GM18499 (cell line): ENCODE data around the gene ZBTB16.

Source experiments
- ATAC-seq: cut with Tn5 transposase; IDR thresholded peaks from one replicate; pipeline ENCODE4 v1.9.1; 2021; ENCODE audit warnings: moderate number of reproducible peaks; ENCODE audit not compliant: insufficient read depth, unreplicated experiment

Gene ZBTB16

GRCh38 chr11:114285599-114285998 is 226.1 kb downstream of the ZBTB16 start:
- no peak for ATAC-seq

GRCh38 chr11:114286229-114286628 is 226.7 kb downstream of the ZBTB16 start:
- ATAC-seq = no peak

DNA sequence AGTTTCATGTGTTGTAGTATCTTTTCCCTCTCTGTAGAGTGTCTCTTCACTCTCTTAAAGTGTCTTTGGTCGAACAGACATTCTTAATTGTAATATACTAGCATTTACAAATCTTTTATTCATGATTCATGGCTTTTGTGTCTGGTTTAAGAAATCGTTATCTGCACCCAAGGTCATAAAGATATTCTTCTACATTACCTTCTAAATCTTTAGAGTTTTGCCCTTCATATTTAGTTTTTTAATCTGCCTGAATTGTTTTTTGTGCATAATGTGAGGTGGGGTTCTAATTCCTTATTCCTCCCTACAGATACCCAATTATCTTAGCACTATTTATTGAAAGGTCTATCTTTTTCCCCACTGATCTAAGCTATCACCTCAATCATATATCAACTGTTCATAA is 227.6 kb downstream of the ZBTB16 start:
- no peak for ATAC-seq

DNA sequence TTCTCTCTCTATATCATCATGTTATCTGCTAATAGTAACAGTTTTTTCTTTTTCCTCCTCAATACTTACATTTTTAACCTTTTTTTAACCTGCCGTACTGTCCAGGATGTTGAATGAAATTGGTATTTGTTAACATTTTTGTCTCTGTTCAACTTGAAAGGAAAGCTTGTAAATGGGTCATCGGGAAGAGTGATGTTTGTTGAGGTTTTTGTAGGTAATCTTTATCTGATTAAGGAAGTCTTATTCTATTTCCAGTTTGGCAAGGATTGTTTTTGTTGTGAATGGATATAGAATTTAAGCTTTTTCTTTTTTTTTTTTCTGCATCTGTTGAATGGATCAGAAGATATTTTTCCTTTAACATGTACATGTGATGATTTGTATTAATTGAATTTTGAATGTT is 228.6 kb downstream of the ZBTB16 start:
- ATAC-seq = no peak

- no peak for ATAC-seq
These were observed 230.3 kb downstream of the ZBTB16 start for GRCh38 chr11:114289779-114290178.

- no peak for ATAC-seq
These were observed 231.2 kb downstream of the ZBTB16 start for GRCh38 chr11:114290503-114291235.

DNA sequence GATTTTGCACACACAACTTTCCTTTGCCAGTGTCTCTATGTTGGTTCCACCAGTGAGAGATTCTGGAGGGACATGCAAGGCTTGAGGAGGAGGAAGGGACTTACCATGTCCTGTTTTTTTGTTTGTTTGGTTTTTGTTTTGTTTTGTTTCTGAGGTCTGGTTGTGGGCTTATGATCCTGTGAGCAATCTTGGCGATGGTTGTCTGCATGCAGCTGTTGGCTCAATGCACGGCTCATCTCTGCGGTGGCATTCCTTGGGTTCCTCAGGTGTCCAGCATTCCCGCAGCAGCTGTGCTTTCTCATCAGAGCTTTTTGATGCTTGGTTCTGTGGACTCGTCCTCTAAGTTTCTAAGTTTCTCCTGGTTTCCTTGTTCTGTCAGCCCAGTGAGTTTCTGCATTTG is 231.9 kb downstream of the ZBTB16 start:
- ATAC-seq = no peak

DNA sequence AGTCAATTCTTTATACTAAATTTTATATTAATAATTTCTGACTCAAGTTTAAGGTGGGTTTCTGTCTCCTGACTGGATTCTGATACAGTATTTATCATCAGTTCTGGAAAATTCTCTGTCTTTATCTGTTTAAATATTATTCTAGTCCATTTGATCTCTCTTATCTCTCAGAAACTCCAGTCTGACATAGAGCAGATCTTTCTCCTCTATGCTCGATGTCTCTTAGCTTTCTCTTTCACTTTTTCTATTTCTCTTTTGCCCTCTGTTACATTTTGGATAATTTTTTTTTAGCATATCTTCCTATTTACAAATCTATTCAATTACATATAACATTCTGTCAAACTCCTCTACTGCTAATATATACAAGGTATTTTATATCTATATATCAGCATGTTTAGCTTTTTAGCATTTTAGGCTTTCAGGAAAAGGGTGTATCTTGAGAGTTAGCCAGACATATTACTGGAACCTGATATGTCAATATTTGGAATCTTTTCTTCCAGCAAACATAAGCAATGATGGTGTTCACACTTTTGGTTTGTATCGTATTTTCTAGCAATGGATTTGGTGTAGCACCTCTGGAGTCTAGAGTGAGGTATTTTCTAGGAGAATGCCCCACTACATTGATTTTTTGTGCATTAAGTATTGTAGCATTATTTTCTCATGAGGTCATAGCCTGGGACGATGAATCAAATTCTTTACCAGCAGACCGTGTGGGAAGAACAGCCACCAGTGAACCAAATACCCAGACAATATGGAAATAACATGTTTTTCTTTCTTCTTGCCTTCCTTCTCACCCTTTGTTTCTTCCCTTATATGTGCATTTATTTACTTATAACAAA is 232.6 kb downstream of the ZBTB16 start:
- ATAC-seq = no peak

DNA sequence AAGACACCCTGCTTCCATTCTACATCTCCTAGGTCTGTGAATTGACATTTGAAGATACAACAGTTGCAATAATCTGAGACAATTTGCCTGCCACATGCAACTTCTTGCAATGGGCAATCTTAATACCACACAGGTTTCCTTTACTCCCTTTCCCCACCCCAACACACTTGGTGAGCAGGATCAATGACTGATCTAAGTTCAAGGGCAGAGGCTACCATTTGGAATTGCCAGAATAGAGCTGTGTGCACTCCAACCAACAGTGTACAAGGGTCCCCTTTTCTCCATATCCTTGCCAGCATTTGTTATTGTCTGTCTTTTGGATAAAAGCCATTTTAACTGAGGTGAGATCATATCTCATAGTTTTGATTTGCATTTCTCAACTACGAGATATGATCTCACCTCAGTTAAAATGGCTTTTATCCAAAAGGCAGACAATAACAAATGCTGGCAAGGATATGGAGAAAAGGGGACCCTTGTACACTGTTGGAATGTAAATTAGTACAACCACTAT is 233.7 kb downstream of the ZBTB16 start:
- ATAC-seq = no peak

DNA sequence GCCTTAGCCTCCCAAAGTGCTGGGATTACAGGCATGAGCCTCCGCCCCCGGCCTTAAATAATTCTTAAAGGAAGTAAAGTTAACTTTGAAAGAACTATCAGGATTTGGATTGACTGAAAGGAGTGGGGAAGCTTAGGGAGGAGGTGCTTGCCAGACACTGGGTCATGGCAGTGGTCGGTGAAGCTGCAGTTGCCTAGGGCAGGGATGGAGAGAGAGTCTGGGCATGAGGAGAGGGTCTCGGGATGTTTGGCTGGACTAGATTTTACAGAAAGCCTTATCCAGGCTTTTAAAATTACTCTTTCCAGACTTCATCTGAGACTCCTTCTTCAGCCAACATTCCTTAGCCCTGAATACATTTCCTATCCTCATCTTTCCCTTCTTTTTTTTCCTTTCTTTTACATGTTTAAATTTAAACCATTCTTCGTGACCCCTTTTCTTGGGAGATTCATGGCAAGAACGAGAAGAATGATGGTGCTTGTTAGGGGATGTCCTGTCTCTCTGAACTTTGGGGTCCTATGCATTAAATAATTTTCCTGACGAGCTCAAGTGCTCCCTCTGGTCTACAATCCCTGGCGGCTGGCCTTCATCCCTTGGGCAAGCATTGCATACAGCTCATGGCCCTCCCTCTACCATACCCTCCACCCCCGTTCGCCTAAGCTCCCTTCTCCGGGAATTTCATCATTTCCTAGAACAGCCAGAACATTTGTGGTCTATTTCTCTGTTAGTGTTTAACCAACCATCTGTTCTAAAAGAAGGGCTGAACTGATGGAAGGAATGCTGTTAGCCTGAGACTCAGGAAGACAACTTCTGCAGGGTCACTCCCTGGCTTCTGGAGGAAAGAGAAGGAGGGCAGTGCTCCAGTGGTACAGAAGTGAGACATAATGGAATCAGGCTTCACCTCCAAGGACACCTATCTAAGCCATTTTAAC is 236.4 kb downstream of the ZBTB16 start, which contains the start of gene NNMT:
Gene NNMT (plus strand): TSS at position 724 of the 929 bp plus-strand sequence. CDS start 158 bp downstream, at position 882.
- ATAC-seq = no peak

DNA sequence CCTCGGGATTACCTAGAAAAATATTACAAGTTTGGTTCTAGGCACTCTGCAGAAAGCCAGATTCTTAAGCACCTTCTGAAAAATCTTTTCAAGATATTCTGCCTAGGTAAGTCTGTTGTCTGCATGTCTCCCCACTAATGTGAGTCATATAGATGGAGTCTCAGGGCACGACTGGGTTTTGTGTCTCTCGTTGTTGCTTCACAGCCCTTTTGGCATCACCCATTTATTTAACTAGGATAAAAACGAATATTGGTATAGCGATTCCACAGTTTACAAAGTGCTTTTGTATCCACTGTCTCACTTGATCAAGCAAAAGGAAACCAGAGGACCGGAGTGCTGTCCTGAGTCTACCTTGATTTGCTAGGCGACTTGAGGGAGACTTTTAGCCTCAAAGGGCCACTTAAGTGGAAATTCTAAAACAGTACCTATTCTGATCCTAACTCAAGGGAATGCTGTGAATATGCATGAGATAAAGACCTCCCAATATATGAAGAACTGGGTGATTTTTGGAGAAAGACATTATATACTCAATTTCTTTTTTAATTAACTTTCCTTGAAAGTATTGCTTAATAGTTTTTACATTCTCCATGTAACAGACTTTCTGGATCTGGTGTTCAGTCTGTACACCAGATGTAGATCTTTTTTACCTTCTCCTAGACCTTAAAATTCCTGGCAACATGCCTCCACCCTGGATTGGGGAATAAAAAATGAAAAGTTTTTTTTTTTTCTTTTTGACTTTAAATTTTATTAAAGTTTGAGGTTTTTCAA is 237.3 kb downstream of the ZBTB16 start:
- ATAC-seq = no peak

- no peak for ATAC-seq
These were observed 238.5 kb downstream of the ZBTB16 start for GRCh38 chr11:114297806-114298709.

GRCh38 chr11:114298710-114299109 is 239.2 kb downstream of the ZBTB16 start:
- ATAC-seq = no peak
